PC-9 (cell line): Measurements from ENCODE around the gene PDK2. TPM values are rescaled to one million over a fixed set of nuclear protein-coding genes. Genes with fewer than 3 reads are reported as not detected.

Experiments used
- BruUV-seq: library from RNA; stranded (reverse); fragments of 400-500 nt; replicated peaks from 2 replicates; lab custom pipeline; 2021; lab: Mats Ljungman, UMichigan
- CTCF ChIA-PET: fragments of 300-600 bp; sonication (Branson Sonifier 250); formaldehyde crosslinking; loops from one replicate; lab custom pipeline; 2022; ENCODE audit warnings: antibody characterized with exemption; lab: Charles Lee
- POLR2A ChIA-PET: fragments of 300-600 bp; sonication (Branson Sonifier 250); formaldehyde crosslinking; loops from one replicate; lab custom pipeline; 2022; ENCODE audit warnings: antibody characterized with exemption; ENCODE audit not compliant: unreplicated experiment; lab: Charles Lee
- DNase-seq, 2 experiments: peaks; one replicate each; pipeline versions ENCODE4 v3.0.0 to v3.0.0-alpha.2; 2015 to 2022; ENCODE audit warnings: mixed read lengths in 1 of 2
- H2AFZ ChIP-seq: fragments of 200-600 bp; sonication (generic); 2 replicates; pipeline ENCODE4 v1.8.1; 2017; ENCODE audit warnings: antibody characterized with exemption
- H3F3A ChIP-seq: fragments of 200-600 bp; sonication (generic); 2 replicates; pipeline ENCODE4 v1.8.1; 2017; ENCODE audit warnings: antibody characterized with exemption, mild to moderate bottlenecking, low read depth; ENCODE audit not compliant: insufficient read depth
- H3K27ac ChIP-seq: fragments of 200-600 bp; sonication (generic); 2 replicates; pipeline ENCODE4 v1.6.1; 2016; ENCODE audit warnings: mixed run types
- H3K27me3 ChIP-seq: fragments of 200-600 bp; sonication (generic); 2 replicates; pipeline ENCODE4 v1.6.1; 2016; ENCODE audit warnings: low read depth, mixed run types; ENCODE audit not compliant: insufficient read depth
- H3K36me3 ChIP-seq: fragments of 200-600 bp; sonication (generic); 2 replicates; pipeline ENCODE4 v1.6.1; 2016; ENCODE audit warnings: low read depth, mixed run types
- H3K4me1 ChIP-seq: fragments of 200-600 bp; sonication (generic); replicated peaks from 2 replicates; pipeline ENCODE4 v1.6.1; 2016; ENCODE audit warnings: mixed run types; ENCODE audit not compliant: insufficient read depth
- H3K4me2 ChIP-seq: fragments of 200-600 bp; sonication (generic); 2 replicates; pipeline ENCODE4 v1.6.1; 2017; ENCODE audit warnings: mixed run types
- H3K4me3 ChIP-seq: fragments of 200-600 bp; sonication (generic); 2 replicates; pipeline ENCODE4 v1.6.1; 2016; ENCODE audit warnings: mixed run types
- H3K79me2 ChIP-seq: fragments of 200-600 bp; sonication (generic); 2 replicates; pipeline ENCODE4 v1.6.1; 2017; ENCODE audit warnings: low read depth, mixed run types
- H3K9me2 ChIP-seq: fragments of 200-600 bp; sonication (generic); 2 replicates; pipeline ENCODE4 v1.8.1; 2017; ENCODE audit warnings: mild to moderate bottlenecking; ENCODE audit not compliant: insufficient read depth
- H3K9me3 ChIP-seq: fragments of 200-600 bp; sonication (generic); 2 replicates; pipeline ENCODE4 v1.8.1; 2016; ENCODE audit warnings: low read depth; ENCODE audit not compliant: insufficient read depth
- H4K20me1 ChIP-seq: fragments of 200-600 bp; sonication (generic); 2 replicates; pipeline ENCODE4 v1.8.1; 2017; ENCODE audit not compliant: insufficient read depth
- EZH2 ChIP-seq: fragments of 200-600 bp; sonication (generic); IDR thresholded peaks from 2 replicates; pipeline ENCODE4 v1.8.0; 2017; ENCODE audit warnings: antibody characterized with exemption, low read depth
- intact Hi-C: fragments of 100-400 bp; cut with micrococcal nuclease; formaldehyde crosslinking; loops from one replicate; pipeline ENCODE4 v1.10.0; 2022; ENCODE audit not compliant: unreplicated experiment
- total RNA-seq: library from RNA; stranded (reverse); gene quantifications from 2 replicates; pipeline ENCODE4 v1.2.3, GENCODE V29; 2021
- TF ChIP-seq, protein P1 (sequence below): fragments of 200-600 bp; sonication (generic); conservative IDR thresholded peaks from 2 replicates; pipeline ENCODE4 v1.6.1; 2017; ENCODE audit warnings: mixed run types, antibody characterized with exemption, mild to moderate bottlenecking, moderate library complexity

Gene PDK2
- total RNA-seq, 1 experiment from 2014 or later, result 58.7 TPM

DNA sequence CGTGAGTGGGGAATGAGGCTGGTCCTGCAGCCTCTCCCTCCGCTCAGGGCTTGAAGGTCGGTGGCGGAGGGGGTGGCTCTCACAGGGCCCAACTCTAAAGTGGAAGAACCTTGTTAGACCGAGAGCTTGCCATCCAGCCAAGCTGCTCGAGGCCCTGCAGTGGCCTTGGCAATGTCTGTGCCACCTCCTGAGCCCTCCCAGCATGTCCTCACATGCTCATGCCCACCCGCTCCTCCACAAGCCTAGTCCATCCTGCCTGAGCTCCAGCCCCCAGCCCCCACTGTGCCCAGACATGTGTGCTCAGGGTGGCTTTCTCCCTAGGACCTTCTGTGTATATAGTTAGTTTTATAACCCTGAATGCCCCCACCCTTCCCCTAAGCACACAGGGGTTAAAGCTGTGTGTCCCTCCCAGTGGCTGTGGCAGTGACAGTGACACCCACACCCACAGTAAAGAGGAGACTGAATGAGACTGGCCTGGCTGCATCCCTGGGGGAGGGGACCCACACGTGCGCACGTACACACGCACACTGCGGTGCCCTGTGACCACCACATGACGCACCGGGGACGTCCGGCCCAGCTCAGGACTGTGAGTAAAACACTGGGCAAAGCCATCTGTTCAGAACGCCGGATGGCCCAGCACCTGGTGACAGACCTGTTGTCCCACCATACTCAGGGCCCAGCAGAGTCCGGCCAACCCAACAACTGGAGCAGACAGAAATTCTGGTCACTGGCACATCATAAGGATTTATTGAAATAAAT is 15.6 kb downstream of the PDK2 start:
- Histone ChIP-seq H3K9me2 (no peaks in the 10 kb centered on the region), H3K4me2 (no peak overlapping the region), H2AFZ (no peak overlapping the region), H3K27me3 (no peaks in the 10 kb centered on the region), H3K4me1 (peaks cover 20% of the 10 kb centered on the region), H3K9me3 (no peaks in the 10 kb centered on the region), H3K36me3 (no peaks in the 10 kb centered on the region), H3K27ac (no peak overlapping the region), H3F3A (peaks cover 5% of the 10 kb centered on the region; the same call in 1 of the 2 replicates), H3K79me2 (no peaks in the 10 kb centered on the region), H4K20me1 (no peaks in the 10 kb centered on the region), H3K4me3 (no peak overlapping the region)
- TF ChIP-seq, protein P1, sequence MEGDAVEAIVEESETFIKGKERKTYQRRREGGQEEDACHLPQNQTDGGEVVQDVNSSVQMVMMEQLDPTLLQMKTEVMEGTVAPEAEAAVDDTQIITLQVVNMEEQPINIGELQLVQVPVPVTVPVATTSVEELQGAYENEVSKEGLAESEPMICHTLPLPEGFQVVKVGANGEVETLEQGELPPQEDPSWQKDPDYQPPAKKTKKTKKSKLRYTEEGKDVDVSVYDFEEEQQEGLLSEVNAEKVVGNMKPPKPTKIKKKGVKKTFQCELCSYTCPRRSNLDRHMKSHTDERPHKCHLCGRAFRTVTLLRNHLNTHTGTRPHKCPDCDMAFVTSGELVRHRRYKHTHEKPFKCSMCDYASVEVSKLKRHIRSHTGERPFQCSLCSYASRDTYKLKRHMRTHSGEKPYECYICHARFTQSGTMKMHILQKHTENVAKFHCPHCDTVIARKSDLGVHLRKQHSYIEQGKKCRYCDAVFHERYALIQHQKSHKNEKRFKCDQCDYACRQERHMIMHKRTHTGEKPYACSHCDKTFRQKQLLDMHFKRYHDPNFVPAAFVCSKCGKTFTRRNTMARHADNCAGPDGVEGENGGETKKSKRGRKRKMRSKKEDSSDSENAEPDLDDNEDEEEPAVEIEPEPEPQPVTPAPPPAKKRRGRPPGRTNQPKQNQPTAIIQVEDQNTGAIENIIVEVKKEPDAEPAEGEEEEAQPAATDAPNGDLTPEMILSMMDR, result no peak
- TF ChIP-seq EZH2, result no peak
- POLR2A ChIA-PET, result interaction anchor here (0.6 kb wide), 1 partner anchor 54 kb away, joined by 7 read pairs; no protein-coding TSS in a partner anchor
- CTCF ChIA-PET, result no interaction called here
- BruUV-seq, result no TSS peak
- DNase-seq, result no peak
- intact Hi-C loops, result no loop called here

- Histone ChIP-seq H3K4me1 (peaks cover 18% of the 10 kb centered on the region), H3K36me3 (no peaks in the 10 kb centered on the region), H3K27me3 (peaks cover 5% of the 10 kb centered on the region; the same call in 1 of the 2 replicates), H2AFZ (no peak overlapping the region), H3K9me3 (no peaks in the 10 kb centered on the region), H3K4me3 (no peak overlapping the region), H3K27ac (no peak overlapping the region), H3K9me2 (no peaks in the 10 kb centered on the region), H3K4me2 (no peak overlapping the region), H4K20me1 (no peaks in the 10 kb centered on the region), H3F3A (peaks cover 5% of the 10 kb centered on the region; the same call in 1 of the 2 replicates), H3K79me2 (no peaks in the 10 kb centered on the region)
- BruUV-seq, result no TSS peak
- no peak for DNase-seq
- TF ChIP-seq EZH2, result no peak
- TF ChIP-seq, protein P1, result no peak
- CTCF ChIA-PET, result interaction anchor here (0.6 kb wide), 1 partner anchor 819 kb away, joined by 6 read pairs; no protein-coding TSS in a partner anchor
- intact Hi-C loops, result no loop called here
- POLR2A ChIA-PET, result no interaction called here
Measured at GRCh38 chr17:50111673-50112655, 16.8 kb downstream of the PDK2 start.

GRCh38 chr17:50112694-50113093 is 17.5 kb downstream of the PDK2 start:
- H3K79me2 ChIP-seq, result no peaks in the 10 kb centered on the region
- no peak overlapping the region for H3K27ac ChIP-seq
- ChIA-PET CTCF (no interaction called here), POLR2A (no interaction called here)
- H3K27me3 ChIP-seq, result peaks cover 13% of the 10 kb centered on the region; the same call in 1 of the 2 replicates
- no peaks in the 10 kb centered on the region for H3K9me3 ChIP-seq
- no peaks in the 10 kb centered on the region for H3K9me2 ChIP-seq
- H3K4me2 ChIP-seq, result no peak overlapping the region
- H2AFZ ChIP-seq, result no peak overlapping the region
- DNase-seq, result no peak
- no peaks in the 10 kb centered on the region for H3K36me3 ChIP-seq
- no peak for TF ChIP-seq EZH2
- TF ChIP-seq, protein P1, result no peak
- intact Hi-C loops, result no loop called here
- H3F3A ChIP-seq, result no peaks in the 10 kb centered on the region; the same call in 1 of the 2 replicates
- no TSS peak for BruUV-seq
- peaks cover 11% of the 10 kb centered on the region for H3K4me1 ChIP-seq
- H4K20me1 ChIP-seq, result no peaks in the 10 kb centered on the region
- H3K4me3 ChIP-seq, result no peak overlapping the region
